Omental fat pad (tissue), 4 donors: ENCODE data around the gene BACH2. TPM values are rescaled to one million over a fixed set of nuclear protein-coding genes. Genes with fewer than 3 reads are reported as not detected.

Experiments used
- ATAC-seq: fragments of 150-250 bp; one replicate; pipeline ENCODE4 v1.9.1; 2016; ENCODE audit warnings: mild to moderate bottlenecking, moderate library complexity; ENCODE audit not compliant: low FRiP score
- DNase-seq: peaks from one replicate; pipeline ENCODE4 v3.0.0-alpha.2; 2019; ENCODE audit warnings: low spot score
- total RNA-seq, 4 donors: library from RNA; depleted of rRNA; stranded (reverse); fragments of >200 nt; gene quantifications; one replicate each; pipeline ENCODE4 v1.1.0, GENCODE V29; 2016
- TF ChIP-seq, protein P1 (sequence below), 3 donors: fragments of 450-650 bp; IDR thresholded peaks; one replicate each; pipeline ENCODE4 v1.5.1; 2016 to 2017; ENCODE audit warnings: antibody characterized with exemption in 3 of 3, mild to moderate bottlenecking in 3 of 3, moderate library complexity in 2 of 3

BACH2 gene
- total RNA-seq, 4 donors from 2014 or later: 4.0 to 9.4 (median 7.0) TPM

DNA sequence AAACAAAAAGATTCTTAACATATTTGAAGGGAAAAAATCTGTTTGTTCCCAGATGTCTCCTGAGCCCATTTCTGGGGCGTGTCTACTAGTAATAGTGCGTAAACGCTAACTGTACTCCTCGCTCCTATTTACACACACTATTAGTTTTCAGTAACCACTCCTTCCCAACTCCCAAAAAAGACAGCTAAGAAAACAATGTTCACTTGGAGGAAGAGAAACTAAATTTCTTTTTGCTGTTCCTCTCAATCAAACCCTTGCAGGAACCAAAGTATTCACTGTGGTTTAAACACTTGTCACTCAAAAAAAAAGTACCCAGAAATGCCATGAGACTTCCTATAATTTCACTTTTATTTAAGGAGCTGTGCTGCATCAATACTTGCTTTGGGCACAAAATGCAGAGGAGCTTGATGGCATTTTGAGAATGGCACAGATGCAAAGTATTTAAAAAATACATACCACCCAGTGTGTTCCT, 118.2 kb downstream of the BACH2 start:
- ATAC-seq (no peak), DNase-seq (no peak)
- TF ChIP-seq, protein P1, sequence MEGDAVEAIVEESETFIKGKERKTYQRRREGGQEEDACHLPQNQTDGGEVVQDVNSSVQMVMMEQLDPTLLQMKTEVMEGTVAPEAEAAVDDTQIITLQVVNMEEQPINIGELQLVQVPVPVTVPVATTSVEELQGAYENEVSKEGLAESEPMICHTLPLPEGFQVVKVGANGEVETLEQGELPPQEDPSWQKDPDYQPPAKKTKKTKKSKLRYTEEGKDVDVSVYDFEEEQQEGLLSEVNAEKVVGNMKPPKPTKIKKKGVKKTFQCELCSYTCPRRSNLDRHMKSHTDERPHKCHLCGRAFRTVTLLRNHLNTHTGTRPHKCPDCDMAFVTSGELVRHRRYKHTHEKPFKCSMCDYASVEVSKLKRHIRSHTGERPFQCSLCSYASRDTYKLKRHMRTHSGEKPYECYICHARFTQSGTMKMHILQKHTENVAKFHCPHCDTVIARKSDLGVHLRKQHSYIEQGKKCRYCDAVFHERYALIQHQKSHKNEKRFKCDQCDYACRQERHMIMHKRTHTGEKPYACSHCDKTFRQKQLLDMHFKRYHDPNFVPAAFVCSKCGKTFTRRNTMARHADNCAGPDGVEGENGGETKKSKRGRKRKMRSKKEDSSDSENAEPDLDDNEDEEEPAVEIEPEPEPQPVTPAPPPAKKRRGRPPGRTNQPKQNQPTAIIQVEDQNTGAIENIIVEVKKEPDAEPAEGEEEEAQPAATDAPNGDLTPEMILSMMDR (IDR thresholded peaks at IDR 0.05): no peak

DNA sequence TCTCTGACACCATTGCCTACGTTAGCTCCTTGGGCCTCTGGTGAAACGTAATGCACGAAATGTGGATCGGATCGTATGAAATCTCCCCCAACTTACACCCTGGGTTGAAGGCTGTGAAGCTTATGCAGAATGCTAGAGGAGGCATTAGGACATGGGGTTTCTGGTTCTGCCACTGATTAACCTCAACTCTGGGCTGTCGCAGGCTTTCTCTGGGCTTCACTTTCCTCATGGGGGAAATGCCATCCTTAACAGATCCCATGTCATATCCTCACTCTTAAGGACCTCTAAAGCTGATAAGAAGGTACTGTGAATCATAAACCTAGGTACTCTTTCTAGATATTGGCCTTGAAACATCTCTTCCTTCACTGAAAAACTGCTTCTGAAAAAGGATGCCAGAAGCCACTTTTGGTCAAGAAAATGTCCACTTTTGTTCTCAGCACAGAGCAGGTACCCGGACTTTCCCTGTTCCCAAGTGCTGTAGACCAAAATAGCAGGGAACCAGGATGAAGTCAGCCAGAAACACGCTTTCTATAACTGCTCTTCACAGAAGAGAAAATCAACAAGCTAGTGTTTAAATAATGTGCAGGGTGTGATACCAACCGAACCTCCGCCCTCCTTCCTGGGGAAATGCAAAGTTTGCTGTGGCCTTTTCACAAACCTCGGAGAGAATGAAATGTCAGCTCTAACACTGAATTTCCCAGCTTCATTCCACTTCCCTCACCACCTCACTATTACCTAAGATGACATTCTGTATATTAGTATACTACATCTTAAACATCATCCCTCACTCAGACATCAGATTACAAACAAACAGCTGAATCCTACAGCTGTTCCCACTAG, 118.9 kb downstream of the BACH2 start:
- no peak for DNase-seq
- TF ChIP-seq, protein P1 (IDR thresholded peaks at IDR 0.05): no peak
- ATAC-seq: no peak

DNA sequence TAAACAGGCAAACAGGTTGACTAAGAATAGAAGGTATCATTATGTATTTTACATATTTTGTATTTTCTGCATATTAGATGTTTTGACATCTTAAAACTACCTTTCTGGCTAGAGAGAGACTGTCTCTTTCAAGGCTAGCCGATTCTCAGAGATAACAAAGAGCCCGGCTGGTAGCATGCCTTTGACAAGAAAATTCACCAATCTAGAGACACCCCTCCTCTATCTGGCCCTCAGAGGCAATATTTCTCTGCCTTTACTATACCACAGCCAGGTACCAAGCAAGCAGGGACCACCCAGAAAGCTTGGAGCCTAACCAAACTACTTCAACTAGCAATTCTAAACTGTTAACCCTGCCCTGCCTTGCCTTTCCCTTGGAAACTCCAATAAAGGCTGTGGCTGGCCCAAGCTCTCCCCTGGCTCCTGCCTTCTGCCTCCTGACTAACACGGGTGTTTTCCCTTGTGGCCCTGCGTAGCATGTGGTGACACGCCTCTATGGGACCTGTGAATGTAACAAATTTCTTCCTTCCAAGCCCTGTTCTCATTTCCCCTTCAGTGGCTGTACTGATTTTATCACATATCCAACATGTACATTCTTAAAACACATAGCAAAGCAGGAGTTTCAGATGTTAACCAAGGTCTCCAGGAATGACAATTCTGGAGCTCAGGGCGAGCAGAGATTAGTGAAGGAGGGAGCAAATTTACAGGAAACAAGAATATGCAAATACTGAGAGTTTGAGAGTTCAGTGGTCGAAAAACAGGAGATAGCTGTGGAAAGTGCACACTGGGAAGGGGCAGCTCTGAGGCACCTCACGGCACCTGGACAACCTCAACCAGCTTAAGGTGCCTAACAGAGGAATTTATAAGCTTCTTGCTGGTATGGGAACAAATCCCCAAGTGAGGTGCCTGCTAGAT, 120.8 kb downstream of the BACH2 start:
- DNase-seq: no peak
- TF ChIP-seq, protein P1 (IDR thresholded peaks at IDR 0.05): no peak
- no peak for ATAC-seq

DNA sequence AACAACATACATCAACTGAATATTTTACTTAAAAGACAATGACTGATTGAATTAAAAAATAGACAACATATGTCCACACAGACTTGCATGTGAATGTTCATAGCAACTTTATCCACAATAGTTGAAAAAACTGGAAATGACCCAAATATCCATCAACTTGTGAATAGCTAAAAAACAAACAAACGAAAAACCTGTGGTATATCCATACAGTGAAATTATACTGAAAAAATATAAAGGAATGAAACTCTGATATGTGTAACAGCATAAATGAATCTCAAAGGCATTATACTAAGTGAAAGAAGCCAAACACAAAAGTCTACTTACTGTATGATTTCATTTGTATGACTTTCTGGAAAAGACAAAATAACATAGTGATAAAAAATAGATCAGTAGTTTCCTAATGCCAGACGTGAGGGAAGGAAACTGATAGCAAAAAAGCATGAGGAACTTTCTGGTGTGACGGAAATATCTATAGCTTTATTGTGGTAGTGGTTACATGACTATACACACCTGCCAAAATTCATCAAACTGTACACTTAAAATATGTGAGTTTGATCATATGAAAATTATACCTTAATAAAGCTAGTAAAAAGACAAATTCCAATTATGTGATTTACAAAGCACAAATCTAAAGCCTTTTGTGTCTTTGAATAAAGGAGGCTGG, 123.2 kb downstream of the BACH2 start:
- no peak for ATAC-seq
- TF ChIP-seq, protein P1 (IDR thresholded peaks at IDR 0.05): no peak
- no peak for DNase-seq

DNA sequence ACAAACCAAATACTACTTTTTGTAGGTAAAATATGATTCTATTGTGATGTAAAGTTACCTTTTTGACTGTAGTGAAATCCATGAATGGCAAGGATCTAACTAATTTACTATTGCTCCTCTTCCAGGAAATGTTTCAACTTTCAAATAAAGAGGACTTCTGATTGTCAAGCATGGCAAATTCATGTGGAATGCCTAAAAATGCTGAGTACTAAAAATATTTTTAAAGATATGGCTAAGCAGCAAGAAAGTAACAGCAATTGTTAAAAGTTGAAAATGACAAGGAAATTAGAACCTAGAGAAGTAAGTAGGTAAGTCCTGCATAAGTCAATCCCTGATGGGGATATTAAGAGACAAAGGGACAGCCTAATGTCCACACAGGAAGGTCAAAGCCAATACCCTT, 126.0 kb downstream of the BACH2 start:
- no peak for ATAC-seq
- DNase-seq: no peak
- TF ChIP-seq, protein P1 (IDR thresholded peaks at IDR 0.05): no peak

DNA sequence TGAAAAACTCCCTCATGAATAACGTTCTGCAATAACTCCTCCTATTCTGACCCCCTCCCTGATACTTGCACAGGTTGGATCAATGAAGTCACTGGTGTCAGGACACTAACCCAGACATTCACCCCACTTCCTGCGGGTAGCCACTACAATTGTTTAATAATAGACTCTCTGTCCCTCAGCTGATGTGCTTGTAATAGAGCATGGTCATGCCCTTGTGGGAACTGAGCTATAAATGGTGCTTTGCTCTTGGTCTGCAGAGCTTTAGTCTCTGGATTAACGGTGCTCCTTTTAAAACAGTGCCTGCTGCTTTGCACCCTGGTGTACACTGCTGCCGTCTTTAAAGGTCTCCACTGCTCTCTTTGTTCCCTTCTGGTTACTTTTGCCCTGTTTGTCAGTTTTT, 127.3 kb downstream of the BACH2 start:
- ATAC-seq (no peak), DNase-seq (no peak)
- TF ChIP-seq, protein P1 (IDR thresholded peaks at IDR 0.05): no peak
